H1 (cell line): ENCODE data around the gene UTS2R. TPM values are rescaled to one million over a fixed set of nuclear protein-coding genes. Genes with fewer than 3 reads are reported as not detected.

ENCODE experiments used
- CTCF ChIA-PET: fragments of 300-600 bp; sonication (Branson Sonifier 250); formaldehyde crosslinking; loops from one replicate; lab custom pipeline; 2021; ENCODE audit not compliant: partially characterized antibody; lab: Charles Lee
- POLR2A ChIA-PET: fragments of 300-600 bp; sonication (Branson Sonifier 250); formaldehyde crosslinking; loops from one replicate; lab custom pipeline; 2021; ENCODE audit warnings: inconsistent platforms; ENCODE audit not compliant: partially characterized antibody; lab: Charles Lee
- DNase-seq, 2 experiments: peaks; one replicate each; pipeline versions ENCODE4 v3.0.0 to v3.0.0-alpha.2; 2010 to 2022; ENCODE audit warnings: low spot score in 2 of 2, low read depth in 1 of 2, mixed read lengths in 1 of 2
- FAIRE-seq: peaks from 2 replicates; lab custom pipeline; 2011; peaks lifted over from hg19 to GRCh38; lab: Jason Lieb, UNC
- H2AFZ ChIP-seq: 2 replicates; pipeline ENCODE4 v1.8.1; 2012; ENCODE audit warnings: low read length, inconsistent platforms
- H2AK5ac ChIP-seq: 2 replicates; pipeline ENCODE4 v1.6.1; 2013; ENCODE audit warnings: low read depth, low read length
- H2BK120ac ChIP-seq: replicated peaks from 2 replicates; pipeline ENCODE3; 2013; ENCODE audit warnings: low read depth, low read length, inconsistent platforms
- H2BK12ac ChIP-seq: 2 replicates; pipeline ENCODE4 v1.6.1; 2013; ENCODE audit warnings: low read depth, low read length
- H2BK15ac ChIP-seq: 2 replicates; pipeline ENCODE4 v1.6.1; 2013; ENCODE audit warnings: low read length
- H2BK20ac ChIP-seq: 2 replicates; pipeline ENCODE4 v1.6.1; 2013; ENCODE audit warnings: low read length
- H2BK5ac ChIP-seq: 2 replicates; pipeline ENCODE4 v1.6.1; 2013; ENCODE audit warnings: low read depth, low read length
- H3K14ac ChIP-seq: 2 replicates; pipeline ENCODE4 v1.6.1; 2013; ENCODE audit warnings: inconsistent platforms; ENCODE audit not compliant: insufficient read length
- H3K18ac ChIP-seq: 2 replicates; pipeline ENCODE4 v1.6.1; 2013; ENCODE audit warnings: low read length; ENCODE audit errors: extremely low read depth
- H3K23ac ChIP-seq: 2 replicates; pipeline ENCODE4 v1.6.1; 2013; ENCODE audit warnings: inconsistent platforms; ENCODE audit not compliant: insufficient read length
- H3K23me2 ChIP-seq: 2 replicates; pipeline ENCODE4 v1.6.1; 2013; ENCODE audit warnings: low read depth, low read length
- H3K27ac ChIP-seq: 2 replicates; pipeline ENCODE4 v1.6.1; 2011; ENCODE audit warnings: low read depth, low read length, inconsistent platforms
- H3K27me3 ChIP-seq, 4 experiments: replicated peaks in 1 of 4; 1 replicate in 1 of 4; 2 replicates in 3 of 4; pipeline versions ENCODE4 v1.6.1 to v1.8.1; 2011 to 2013; ENCODE audit warnings: low read length in 3 of 4, mild to moderate bottlenecking in 3 of 4, inconsistent platforms in 2 of 4, mixed read lengths in 2 of 4, moderate library complexity in 1 of 4; ENCODE audit not compliant: control insufficient read depth in 3 of 4, insufficient read depth in 3 of 4; ENCODE audit errors: extremely low read depth in 1 of 4
- H3K36me3 ChIP-seq, 4 experiments: 2 replicates each; pipeline versions ENCODE4 v1.6.1 to v1.8.1; 2011 to 2013; ENCODE audit warnings: mild to moderate bottlenecking in 4 of 4, low read length in 3 of 4, moderate library complexity in 2 of 4, control low read depth in 1 of 4, inconsistent platforms in 1 of 4; ENCODE audit not compliant: insufficient read depth in 4 of 4, control insufficient read depth in 2 of 4
- H3K4ac ChIP-seq: replicated peaks from 2 replicates; pipeline ENCODE3; 2013; ENCODE audit warnings: low read length, low read depth, mixed read lengths, inconsistent platforms; ENCODE audit not compliant: insufficient read length
- H3K4me1 ChIP-seq, 4 experiments: replicated peaks in 1 of 4; 1 replicate in 1 of 4; 2 replicates in 3 of 4; pipeline versions ENCODE4 v1.6.1 to v1.8.1; 2011 to 2013; ENCODE audit warnings: low read length in 3 of 4, inconsistent platforms in 2 of 4, mixed read lengths in 1 of 4; ENCODE audit not compliant: insufficient read depth in 4 of 4, control insufficient read depth in 3 of 4
- H3K4me2 ChIP-seq, 2 experiments: 2 replicates each; pipeline versions ENCODE4 v1.6.1 to v1.8.1; 2011 to 2013; ENCODE audit warnings: low read depth in 2 of 2, low read length in 2 of 2, control low read depth in 1 of 2, inconsistent platforms in 1 of 2, mild to moderate bottlenecking in 1 of 2; ENCODE audit not compliant: insufficient read depth in 1 of 2
- H3K4me3 ChIP-seq, 4 experiments: fragments of 200-600, 300-600 bp in 1 of 4; sonication (generic), shearing (Covaris generic), sonication (Bioruptor Twin) in 1 of 4; 2 replicates each; pipeline versions ENCODE4 v1.5.1 to v1.8.1; 2011 to 2016; ENCODE audit warnings: low read length in 4 of 4, low read depth in 3 of 4, control low read depth in 2 of 4, inconsistent platforms in 2 of 4, mild to moderate bottlenecking in 2 of 4, mixed read lengths in 1 of 4, moderate library complexity in 1 of 4; ENCODE audit not compliant: insufficient read depth in 2 of 4; ENCODE audit errors: extremely low read depth in 1 of 4
- H3K56ac ChIP-seq: replicated peaks from 2 replicates; pipeline ENCODE3; 2013; ENCODE audit warnings: low read depth, mild to moderate bottlenecking, mixed read lengths, low read length, inconsistent platforms; ENCODE audit not compliant: insufficient read length
- H3K79me1 ChIP-seq: 2 replicates; pipeline ENCODE4 v1.6.1; 2013; ENCODE audit warnings: low read depth, low read length, control low read depth
- H3K79me2 ChIP-seq, 2 experiments: 2 replicates each; pipeline versions ENCODE4 v1.6.1 to v1.8.1; 2012 to 2013; ENCODE audit warnings: low read length in 2 of 2, mild to moderate bottlenecking in 2 of 2, inconsistent platforms in 1 of 2; ENCODE audit not compliant: insufficient read depth in 2 of 2, control insufficient read depth in 1 of 2
- H3K9ac ChIP-seq, 4 experiments: replicated peaks in 1 of 4; 1 replicate in 1 of 4; 2 replicates in 3 of 4; pipeline versions ENCODE4 v1.6.1 to v1.8.1; 2011 to 2013; ENCODE audit warnings: low read depth in 3 of 4, low read length in 3 of 4, control low read depth in 2 of 4, mild to moderate bottlenecking in 2 of 4, moderate library complexity in 2 of 4, inconsistent platforms in 1 of 4; ENCODE audit errors: extremely low read depth in 1 of 4
- H3K9me3 ChIP-seq, 2 experiments: 2 replicates each; pipeline versions ENCODE4 v1.6.1 to v1.8.1; 2012 to 2013; ENCODE audit warnings: mild to moderate bottlenecking in 2 of 2, moderate library complexity in 2 of 2, control low read depth in 1 of 2, inconsistent platforms in 1 of 2, low read depth in 1 of 2, low read length in 1 of 2, mixed read lengths in 1 of 2; ENCODE audit not compliant: insufficient read depth in 2 of 2
- H4K20me1 ChIP-seq, 2 experiments: replicated peaks in 1 of 2; 2 replicates each; pipeline versions ENCODE3 to v1.8.1; 2011 to 2013; ENCODE audit warnings: inconsistent platforms in 2 of 2, low read length in 2 of 2, mild to moderate bottlenecking in 1 of 2; ENCODE audit not compliant: insufficient read depth in 2 of 2, control insufficient read depth in 1 of 2
- H4K5ac ChIP-seq: 2 replicates; pipeline ENCODE4 v1.6.1; 2013; ENCODE audit warnings: low read length, low read depth, mixed read lengths, inconsistent platforms; ENCODE audit not compliant: insufficient read length
- H4K8ac ChIP-seq: 2 replicates; pipeline ENCODE4 v1.8.0; 2013; ENCODE audit warnings: mild to moderate bottlenecking, moderate library complexity, low read length, inconsistent platforms; ENCODE audit not compliant: insufficient read depth; ENCODE audit errors: extremely low read depth
- H4K91ac ChIP-seq: replicated peaks from 2 replicates; pipeline ENCODE3; 2013; ENCODE audit warnings: low read length, mixed read lengths, inconsistent platforms; ENCODE audit not compliant: insufficient read length
- BACH1 ChIP-seq: IDR thresholded peaks from 2 replicates; pipeline ENCODE4 v1.6.1; 2012; ENCODE audit warnings: low read length, improper control_type of control experiment
- BCL11A ChIP-seq, 2 experiments: IDR thresholded peaks; one replicate each; pipeline ENCODE4 v1.6.1; 2011; ENCODE audit warnings: low read depth in 2 of 2, low read length in 2 of 2, mild to moderate bottlenecking in 2 of 2
- CBX5 ChIP-seq: fragments of 300-800, 300-1000 bp; sonication (generic); IDR thresholded peaks from 2 replicates; pipeline ENCODE4 v1.7.1; 2016; ENCODE audit warnings: antibody characterized with exemption, low read length, low read depth
- CEBPB ChIP-seq: IDR thresholded peaks from 2 replicates; pipeline ENCODE4 v1.6.1; 2012; ENCODE audit warnings: low read depth, low read length
- CREB1 ChIP-seq: IDR thresholded peaks from 2 replicates; pipeline ENCODE4 v1.6.1; 2012; ENCODE audit warnings: inconsistent platforms
- E2F6 ChIP-seq: IDR thresholded peaks from 2 replicates; pipeline ENCODE4 v1.6.1; 2012; ENCODE audit warnings: inconsistent platforms
- EGR1 ChIP-seq: IDR thresholded peaks from 2 replicates; pipeline ENCODE4 v1.6.1; 2011; ENCODE audit warnings: low read depth, low read length, borderline replicate concordance
- FOSL1 ChIP-seq: IDR thresholded peaks from 2 replicates; pipeline ENCODE4 v1.6.1; 2011; ENCODE audit warnings: mild to moderate bottlenecking, low read depth, low read length, moderate library complexity; ENCODE audit not compliant: insufficient read depth
- GABPA ChIP-seq: IDR thresholded peaks from 2 replicates; pipeline ENCODE4 v1.6.1; 2011; ENCODE audit warnings: mild to moderate bottlenecking, low read length, moderate library complexity, borderline replicate concordance; ENCODE audit not compliant: insufficient read depth
- RFX5 ChIP-seq: IDR thresholded peaks from 2 replicates; pipeline ENCODE4 v1.6.1; 2011; ENCODE audit warnings: low read depth, low read length, improper control_type of control experiment, borderline replicate concordance
- TCF12 ChIP-seq: IDR thresholded peaks from 2 replicates; pipeline ENCODE4 v1.6.1; 2011; ENCODE audit warnings: low read depth, mild to moderate bottlenecking, low read length
- WGBS, 2 experiments: shearing (Covaris generic) in 1 of 2; methylation state at CpG; one replicate each; pipeline versions ENCODE4 v1.1.6 to v1.1.7; 2013 to 2015; ENCODE audit warnings: low lambda C conversion rate in 2 of 2, mixed read lengths in 2 of 2, inconsistent platforms in 1 of 2, low coverage in 1 of 2, missing lambda C conversion rate in 1 of 2; ENCODE audit not compliant: insufficient replicate concordance in 2 of 2, insufficient coverage in 1 of 2, insufficient read length in 1 of 2; ENCODE audit errors: extremely low coverage in 1 of 2, missing lambda C conversion rate in 1 of 2; 5-methylcytosine and 5-hydroxymethylcytosine counted together
- polyA plus RNA-seq, 7 experiments: library from polyadenylated mRNA; depleted of rRNA in 3 of 7; stranded (reverse) in 5 of 7; unstranded in 2 of 7; fragments of >200 nt in 5 of 7; fragments of 200-250 nt in 2 of 7; gene quantifications; 1 replicate in 5 of 7; 2 replicates in 1 of 7; 4 replicates in 1 of 7; pipeline versions ENCODE4 v1.2.1 to v1.2.3, GENCODE V29; 2011 to 2013; ENCODE audit warnings: missing spikeins in 2 of 7, mixed read lengths in 2 of 7
- total RNA-seq: library from RNA; stranded (reverse); fragmentation: NEBNext Ultra II Directional; extraction: Animal tissue kit (Norgen Biotek cat#: 25700); gene quantifications from 2 replicates; pipeline ENCODE4 v1.2.1, GENCODE V29; 2021
- TF ChIP-seq, protein P1 (sequence below): IDR thresholded peaks from 2 replicates; pipeline ENCODE4 v1.6.1; 2012; ENCODE audit warnings: inconsistent platforms

UTS2R gene
- total and polyA plus RNA-seq, 2 of the 8 experiments (the other 6 are each of a cell fraction or from before 2014, with no cell fraction given): 0.27 TPM; not detected in 1

GRCh38 chr17:82374626-82375331, 3.2 kb downstream of the UTS2R start:
- Histone ChIP-seq H3K14ac (no peak overlapping the region), H3K4me1 (peaks cover 0 to 6% (median 0%) of the 10 kb centered on the region in 4 experiments; a peak in 2 of 7 replicates), H4K5ac (no peak overlapping the region), H3K79me1 (no peaks in the 10 kb centered on the region), H4K20me1 (peaks cover 0 to 4% of the 10 kb centered on the region in 2 experiments), H3K4me2 (peak overlapping the region in 1 of 2 experiments; percentile 56; a peak in 2 of 4 replicates), H3K4me3 (peak overlapping the region in 1 of 4 experiments; percentile 30; a peak in 2 of 8 replicates), H3K27me3 (peaks cover 29 to 61% (median 50%) of the 10 kb centered on the region in 4 experiments), H3K9me3 (no peaks in the 10 kb centered on the region; a peak in 1 of 4 replicates), H2BK5ac (no peak overlapping the region), H3K18ac (no peak overlapping the region), H2BK120ac (no peak overlapping the region), H4K8ac (peak overlapping the region; percentile 51; the same call in 1 of the 2 replicates), H2BK20ac (no peak overlapping the region), H3K79me2 (no peaks in the 10 kb centered on the region), H3K23me2 (peaks cover 7% of the 10 kb centered on the region; the same call in 1 of the 2 replicates), H3K27ac (no peak overlapping the region), H3K36me3 (no peaks in the 10 kb centered on the region), H2AK5ac (no peak overlapping the region), H2AFZ (no peak overlapping the region), H2BK12ac (peak overlapping the region; percentile 90; the same call in 1 of the 2 replicates), H3K23ac (no peak overlapping the region), H4K91ac (no peak overlapping the region), H2BK15ac (0 out of 2 replicates have a peak overlapping the region, but pooled peaks have one; percentile 46), H3K4ac (no peak overlapping the region), H3K56ac (no peak overlapping the region), H3K9ac (no peak overlapping the region)
- TF ChIP-seq CEBPB (no peak), RFX5 (no peak), GABPA (peak; percentile 79; the same call in 1 of the 2 replicates), CBX5 (no peak), TCF12 (no peak), EGR1 (no peak), FOSL1 (no peak), CREB1 (no peak), BCL11A (IDR thresholded peaks at IDR 0.05; ENCODE audit: low read depth in 2 of 2, low read length in 2 of 2) (no peak), BACH1 (no peak), E2F6 (peak; percentile 76)
- TF ChIP-seq, protein P1, sequence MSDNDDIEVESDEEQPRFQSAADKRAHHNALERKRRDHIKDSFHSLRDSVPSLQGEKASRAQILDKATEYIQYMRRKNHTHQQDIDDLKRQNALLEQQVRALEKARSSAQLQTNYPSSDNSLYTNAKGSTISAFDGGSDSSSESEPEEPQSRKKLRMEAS: peak; percentile 77
- ChIA-PET POLR2A (interaction anchor here (3.2 kb wide), 1 partner anchor 9 kb away, joined by 14 read pairs; no protein-coding TSS in a partner anchor), CTCF (interaction anchor here (1.3 to 2.5 kb wide), 2 partner anchors 10 to 50 kb away, joined by 3 to 6 read pairs; no protein-coding TSS in a partner anchor)
- DNase-seq (no peak), FAIRE-seq (no peak)
- 54% methylated on average over 66 of the region's 79 CpGs; no CpG with 5 or more reads in 1 of the 2 experiments for WGBS, 2 experiments
